Fibroblast of villous mesenchyme (primary cell): ENCODE data around the gene FGF18. TPM values are rescaled to one million over a fixed set of nuclear protein-coding genes. Genes with fewer than 3 reads are reported as not detected.

Source experiments
- DNase-seq: peaks from one replicate; pipeline ENCODE4 v3.0.0-alpha.2; 2010; ENCODE audit warnings: low read depth
- H3K4me3 ChIP-seq: 2 replicates; pipeline ENCODE4 v1.5.1; 2011; ENCODE audit warnings: low read depth, mild to moderate bottlenecking, low read length
- total RNA-seq: library from RNA; depleted of rRNA; stranded (reverse); fragments of >200 nt; gene quantifications from 2 replicates; pipeline ENCODE4 v1.2.3, GENCODE V29; 2012
- TF ChIP-seq, protein P1 (sequence below): IDR thresholded peaks from 2 replicates; pipeline ENCODE4 v1.5.1; 2012; ENCODE audit warnings: low read depth, mild to moderate bottlenecking, low read length; ENCODE audit not compliant: insufficient read depth

The FGF18 gene
- total RNA-seq, 1 donor: under 0.01 TPM

DNA sequence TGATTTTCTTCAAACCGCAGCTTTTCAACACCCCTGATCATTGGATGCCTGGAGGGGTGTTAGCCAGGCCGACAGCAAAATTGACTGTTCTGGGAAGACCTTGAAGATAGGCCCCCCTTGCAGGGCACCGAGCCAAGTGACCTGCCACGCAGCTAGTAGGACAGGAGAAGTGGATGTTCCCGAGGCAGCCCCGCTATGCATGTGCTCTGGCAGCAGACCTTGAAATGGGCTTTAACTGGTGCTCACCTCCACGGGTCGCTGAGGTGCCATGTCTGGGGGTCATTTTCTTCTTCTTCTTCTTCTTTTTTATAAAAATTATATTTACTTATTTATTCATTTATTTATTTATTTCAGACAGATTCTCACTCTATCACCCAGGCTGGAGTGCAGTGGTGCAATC, 12.6 kb downstream of the FGF18 start:
- H3K4me3 ChIP-seq: no peak overlapping the region
- TF ChIP-seq, protein P1, sequence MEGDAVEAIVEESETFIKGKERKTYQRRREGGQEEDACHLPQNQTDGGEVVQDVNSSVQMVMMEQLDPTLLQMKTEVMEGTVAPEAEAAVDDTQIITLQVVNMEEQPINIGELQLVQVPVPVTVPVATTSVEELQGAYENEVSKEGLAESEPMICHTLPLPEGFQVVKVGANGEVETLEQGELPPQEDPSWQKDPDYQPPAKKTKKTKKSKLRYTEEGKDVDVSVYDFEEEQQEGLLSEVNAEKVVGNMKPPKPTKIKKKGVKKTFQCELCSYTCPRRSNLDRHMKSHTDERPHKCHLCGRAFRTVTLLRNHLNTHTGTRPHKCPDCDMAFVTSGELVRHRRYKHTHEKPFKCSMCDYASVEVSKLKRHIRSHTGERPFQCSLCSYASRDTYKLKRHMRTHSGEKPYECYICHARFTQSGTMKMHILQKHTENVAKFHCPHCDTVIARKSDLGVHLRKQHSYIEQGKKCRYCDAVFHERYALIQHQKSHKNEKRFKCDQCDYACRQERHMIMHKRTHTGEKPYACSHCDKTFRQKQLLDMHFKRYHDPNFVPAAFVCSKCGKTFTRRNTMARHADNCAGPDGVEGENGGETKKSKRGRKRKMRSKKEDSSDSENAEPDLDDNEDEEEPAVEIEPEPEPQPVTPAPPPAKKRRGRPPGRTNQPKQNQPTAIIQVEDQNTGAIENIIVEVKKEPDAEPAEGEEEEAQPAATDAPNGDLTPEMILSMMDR: no peak
- no peak for DNase-seq

DNA sequence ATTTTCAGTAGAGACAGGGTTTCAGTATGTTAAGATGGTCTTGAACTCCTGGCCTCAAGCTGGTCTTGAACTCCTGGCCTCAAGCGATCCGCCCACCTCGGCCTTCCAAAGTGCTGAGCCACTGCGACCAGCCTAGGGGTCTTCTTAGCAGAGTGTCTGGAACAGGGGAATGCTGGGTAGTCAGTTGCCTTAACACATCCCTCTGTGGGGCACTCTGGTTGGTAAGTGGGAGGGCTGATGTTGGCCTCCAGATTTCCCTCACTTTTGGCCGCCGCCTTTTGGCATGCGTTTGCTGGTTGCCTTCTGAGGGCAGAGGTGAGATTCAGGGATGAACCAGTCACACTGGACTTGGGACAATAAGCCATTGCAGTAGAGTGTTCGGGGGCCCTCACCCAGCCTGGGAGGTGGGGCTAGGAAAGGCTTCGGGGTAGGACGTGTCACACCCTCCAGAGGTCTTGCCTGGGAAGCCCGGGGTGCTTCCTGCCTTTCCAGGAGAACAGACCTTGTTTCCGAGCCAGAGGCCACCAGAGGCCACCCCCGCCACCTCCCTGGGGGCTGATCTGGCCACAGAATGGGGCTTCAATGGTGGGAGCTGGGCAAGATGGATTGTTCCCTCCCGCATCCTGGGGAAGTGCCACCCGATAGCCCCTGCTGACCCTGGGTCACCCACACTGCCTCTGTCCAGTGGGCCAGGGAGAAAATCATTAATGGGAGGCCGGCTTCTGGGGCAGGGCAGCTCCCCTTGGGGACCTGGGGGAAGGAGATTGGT, 13.3 kb downstream of the FGF18 start:
- no peak overlapping the region for H3K4me3 ChIP-seq
- TF ChIP-seq, protein P1: no peak
- DNase-seq: no peak

DNA sequence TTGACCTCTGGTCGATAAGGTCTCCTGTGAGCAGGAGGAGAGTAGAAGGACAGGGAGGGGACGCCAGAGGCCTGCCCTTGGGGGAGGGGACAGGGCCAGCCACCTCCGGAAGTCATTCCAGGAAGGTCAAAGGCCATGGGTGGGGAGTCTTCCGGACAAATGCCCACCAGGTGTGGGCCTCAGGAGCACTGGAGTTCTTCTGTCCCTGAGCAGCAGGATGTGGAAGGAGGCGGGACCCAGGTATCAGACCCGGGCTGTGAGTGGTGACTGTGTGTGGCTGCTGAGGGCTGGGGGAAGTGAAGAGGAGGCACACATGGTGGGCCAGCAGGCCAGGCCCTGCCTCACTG, 13.9 kb downstream of the FGF18 start:
- no peak overlapping the region for H3K4me3 ChIP-seq
- TF ChIP-seq, protein P1: no peak
- DNase-seq: no peak

DNA sequence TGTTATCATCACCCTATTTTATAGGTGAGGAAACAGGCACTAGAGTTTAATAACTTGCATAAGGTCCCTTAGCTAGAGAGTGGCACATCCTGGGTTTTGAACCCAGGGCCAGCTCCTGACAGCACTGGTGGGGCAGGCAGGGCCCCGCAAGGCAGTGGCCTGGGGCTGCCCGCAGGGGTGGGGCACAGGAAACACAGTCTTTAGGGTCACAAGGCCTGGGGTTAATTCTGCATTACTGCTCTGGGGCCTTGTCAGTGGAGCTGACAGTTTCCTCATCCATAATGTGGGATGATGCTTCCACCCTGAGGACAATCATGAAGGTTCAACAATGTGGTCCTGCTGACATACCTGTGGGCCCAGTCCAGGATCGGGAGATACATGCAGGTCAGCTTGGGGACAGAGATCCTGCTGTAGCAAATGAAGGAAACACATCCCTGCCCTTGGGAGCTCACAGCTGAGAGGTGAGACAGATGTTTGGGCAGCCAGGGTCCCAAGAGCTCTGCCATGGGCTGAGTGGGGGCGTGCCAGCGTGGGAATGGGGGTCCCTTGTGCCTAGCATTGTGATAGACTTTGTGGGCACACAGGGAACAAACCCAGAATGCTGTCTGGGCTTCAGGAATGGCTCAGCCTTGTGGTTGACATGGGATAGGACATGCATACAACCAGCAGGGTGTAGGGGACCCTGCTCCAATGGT, 14.7 kb downstream of the FGF18 start:
- no peak for DNase-seq
- TF ChIP-seq, protein P1: no peak
- no peak overlapping the region for H3K4me3 ChIP-seq

DNA sequence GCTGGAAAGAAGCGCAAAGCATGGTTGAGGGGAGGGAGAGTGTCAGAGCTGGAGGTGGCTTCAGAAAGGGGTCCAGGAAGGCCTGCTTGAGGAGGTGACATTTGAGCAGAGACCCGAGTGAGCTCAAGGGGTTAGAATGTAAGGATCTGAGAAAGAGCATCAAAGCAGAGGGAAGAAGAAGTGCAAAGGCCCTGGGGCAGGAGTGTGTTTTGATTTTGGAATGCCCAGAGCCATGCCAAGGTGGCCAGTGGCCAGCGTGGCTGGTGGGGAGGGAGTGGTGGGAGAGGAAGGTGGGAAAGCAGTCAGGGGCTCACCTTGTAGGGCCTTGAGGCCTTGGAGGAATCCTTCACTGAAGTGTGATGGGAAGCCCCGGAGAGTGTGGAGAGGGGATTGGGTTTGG, 15.4 kb downstream of the FGF18 start:
- DNase-seq: no peak

DNA sequence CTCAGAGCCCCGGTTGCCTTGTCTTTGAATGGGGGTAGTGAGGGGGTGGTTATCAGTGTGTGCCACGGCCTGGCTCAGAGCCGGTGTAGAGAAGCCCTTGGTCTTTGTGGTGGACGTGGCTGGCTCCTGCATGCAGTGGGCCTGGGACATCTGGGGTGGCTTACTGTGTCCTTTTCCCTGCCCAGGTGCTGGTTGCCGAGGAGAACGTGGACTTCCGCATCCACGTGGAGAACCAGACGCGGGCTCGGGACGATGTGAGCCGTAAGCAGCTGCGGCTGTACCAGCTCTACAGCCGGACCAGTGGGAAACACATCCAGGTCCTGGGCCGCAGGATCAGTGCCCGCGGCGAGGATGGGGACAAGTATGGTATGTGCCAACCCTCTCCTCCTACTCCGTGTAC, 16.5 kb downstream of the FGF18 start:
- H3K4me3 ChIP-seq: no peak overlapping the region
- TF ChIP-seq, protein P1: no peak
- DNase-seq: no peak

More for the DNA sequence above, 15.4 kb downstream of the FGF18 start:
- TF ChIP-seq, protein P1: no peak
- H3K4me3 ChIP-seq: no peak overlapping the region
